ENCODE data around the gene GPC3. TPM values are rescaled to one million over a fixed set of nuclear protein-coding genes. Genes with fewer than 3 reads are reported as not detected.

Gene GPC3
- total and polyA plus RNA-seq, 2 of the 4 experiments (the other 2 are of a cell fraction) = not detected

DNA sequence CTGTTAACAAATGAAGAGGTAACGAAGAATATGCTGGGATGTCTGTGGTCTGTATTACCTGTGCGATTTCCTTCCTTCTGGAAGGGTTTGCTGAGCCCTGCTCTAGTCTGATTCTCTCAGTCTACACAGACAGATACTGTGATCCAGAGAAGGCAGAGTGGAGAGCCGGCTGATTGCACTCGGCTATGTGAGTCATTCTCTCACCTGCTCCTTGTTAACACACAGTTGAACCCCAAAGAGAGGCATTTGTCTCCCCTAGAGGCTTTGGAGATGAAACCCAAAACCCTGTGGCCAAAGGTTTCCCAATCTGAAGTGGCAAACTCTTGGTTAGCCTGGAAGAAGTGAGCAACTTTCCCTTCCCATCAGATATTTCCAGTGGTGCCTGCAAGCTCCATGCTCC lies 492.0 kb downstream of the GPC3 start (continued):
- TF ChIP-seq FOS (IDR thresholded peaks at IDR 0.05; ENCODE audit: low read depth, low read length) (no peak), NFE2L2 (IDR thresholded peaks at IDR 0.05; ENCODE audit: low read depth, low read length) (no peak), RCOR1 (IDR thresholded peaks at IDR 0.05; ENCODE audit: insufficient replicate concordance, low read length) (no peak)

DNA sequence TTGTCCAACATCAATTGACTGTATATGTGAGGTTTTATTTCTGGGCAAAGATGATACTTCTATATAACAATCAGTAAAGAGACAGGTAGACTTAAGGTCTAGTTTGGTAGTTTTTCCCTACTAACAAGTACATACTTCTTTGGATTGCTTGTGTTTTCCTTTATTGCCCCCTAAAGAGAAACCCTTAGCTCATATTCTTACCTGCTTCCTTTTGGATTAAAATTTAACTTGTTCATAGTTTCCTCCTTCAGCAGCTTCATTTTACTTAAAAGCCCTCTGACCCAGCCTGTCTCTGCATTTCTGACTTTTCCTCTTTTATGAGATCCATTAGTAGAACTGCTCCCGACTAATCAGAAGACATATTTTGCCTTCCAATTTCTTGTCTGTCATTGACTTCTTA lies 494.4 kb downstream of the GPC3 start:
- no peak overlapping the region for H2BK120ac ChIP-seq (ENCODE audit: low read depth, low read length)
- no peak overlapping the region for H2AFZ ChIP-seq (replicated peaks; ENCODE audit: low read length, poor library complexity)
- H3K9me1 ChIP-seq (ENCODE audit: insufficient read depth, low read length) = no peaks in the 10 kb centered on the region
- H4K5ac ChIP-seq (ENCODE audit: low read depth, low read length) = no peak overlapping the region
- intact Hi-C loops (cut with micrococcal nuclease) (no loop called here), dilution Hi-C loops (cut with HindIII; ENCODE audit: low sequenced_read_pairs, unreplicated experiment) (no loop called here), in situ Hi-C loops (cut with MboI; ENCODE audit: low sequenced_read_pairs) (no loop called here)
- H4K20me1 ChIP-seq (ENCODE audit: insufficient read depth, low read length) = no peaks in the 10 kb centered on the region
- H3K4me2 ChIP-seq (ENCODE audit: low read depth, low read length) = no peak overlapping the region
- no peak overlapping the region for H2AK9ac ChIP-seq (replicated peaks; ENCODE audit: low read depth, low read length, poor library complexity)
- no peak overlapping the region for H2AK5ac ChIP-seq (ENCODE audit: low read depth, low read length)
- peaks cover 4% of the 10 kb centered on the region; the same call in 1 of the 2 replicates for H3K4me1 ChIP-seq (ENCODE audit: control insufficient read depth, insufficient read depth, low read length)
- no TSS peak for BruUV-seq (replicated peaks)
- no peak for DNase-seq
- H3K36me3 ChIP-seq (ENCODE audit: control insufficient read depth, insufficient read depth, low read length) = no peaks in the 10 kb centered on the region
- H2BK20ac ChIP-seq (ENCODE audit: low read depth, low read length) = no peak overlapping the region
- H3K18ac ChIP-seq (ENCODE audit: low read depth, low read length) = no peak overlapping the region
- ATAC-seq (ENCODE audit: low read depth) = no peak
- H3K79me1 ChIP-seq (ENCODE audit: low read depth in 1 of 2, low read length in 2 of 2) = no peaks in the 10 kb centered on the region
- no CpG with 5 or more reads among the region's 1 CpG for WGBS, 2 experiments (ENCODE audit: extremely low coverage in 2 of 2, insufficient read length in 1 of 2)
- H3K4me3 ChIP-seq (ENCODE audit: insufficient read depth, low read depth, low read length) = no peak overlapping the region
- CTCF ChIA-PET = no interaction called here
- no peak overlapping the region for H4K91ac ChIP-seq (ENCODE audit: insufficient read depth, low read depth, low read length)
- H3K27me3 ChIP-seq (ENCODE audit: control insufficient read depth, insufficient read depth, low read length) = no peaks in the 10 kb centered on the region
- H2BK5ac ChIP-seq (ENCODE audit: low read depth, low read length, poor library complexity, severe bottlenecking) = no peak overlapping the region
- no peak overlapping the region for H2BK15ac ChIP-seq (ENCODE audit: low read depth, low read length)
- H3K27ac ChIP-seq (ENCODE audit: insufficient read depth, low read length) = no peak overlapping the region
- no peak overlapping the region for H3K9ac ChIP-seq (ENCODE audit: low read depth, low read length)
- no peaks in the 10 kb centered on the region for H3K9me3 ChIP-seq (ENCODE audit: control insufficient read depth, insufficient read depth, low read length)
- no peak overlapping the region for H3K23ac ChIP-seq (ENCODE audit: low read depth, low read length)
- H4K8ac ChIP-seq (ENCODE audit: low read depth in 2 of 2, low read length in 2 of 2) = no peak overlapping the region
- no peak overlapping the region for H3K14ac ChIP-seq (replicated peaks; ENCODE audit: low read depth, low read length)
- POLR2A ChIA-PET (ENCODE audit: unreplicated experiment) = no interaction called here
- H3K56ac ChIP-seq (ENCODE audit: extremely low read depth, insufficient read depth, low read length) = no peak overlapping the region
- H3K4ac ChIP-seq (ENCODE audit: low read depth, low read length) = no peak overlapping the region
- TF ChIP-seq, protein P1, sequence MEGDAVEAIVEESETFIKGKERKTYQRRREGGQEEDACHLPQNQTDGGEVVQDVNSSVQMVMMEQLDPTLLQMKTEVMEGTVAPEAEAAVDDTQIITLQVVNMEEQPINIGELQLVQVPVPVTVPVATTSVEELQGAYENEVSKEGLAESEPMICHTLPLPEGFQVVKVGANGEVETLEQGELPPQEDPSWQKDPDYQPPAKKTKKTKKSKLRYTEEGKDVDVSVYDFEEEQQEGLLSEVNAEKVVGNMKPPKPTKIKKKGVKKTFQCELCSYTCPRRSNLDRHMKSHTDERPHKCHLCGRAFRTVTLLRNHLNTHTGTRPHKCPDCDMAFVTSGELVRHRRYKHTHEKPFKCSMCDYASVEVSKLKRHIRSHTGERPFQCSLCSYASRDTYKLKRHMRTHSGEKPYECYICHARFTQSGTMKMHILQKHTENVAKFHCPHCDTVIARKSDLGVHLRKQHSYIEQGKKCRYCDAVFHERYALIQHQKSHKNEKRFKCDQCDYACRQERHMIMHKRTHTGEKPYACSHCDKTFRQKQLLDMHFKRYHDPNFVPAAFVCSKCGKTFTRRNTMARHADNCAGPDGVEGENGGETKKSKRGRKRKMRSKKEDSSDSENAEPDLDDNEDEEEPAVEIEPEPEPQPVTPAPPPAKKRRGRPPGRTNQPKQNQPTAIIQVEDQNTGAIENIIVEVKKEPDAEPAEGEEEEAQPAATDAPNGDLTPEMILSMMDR (conservative IDR thresholded peaks at IDR 0.05; ENCODE audit: low read depth, low read length) = no peak
- no peak for TF ChIP-seq FOS (IDR thresholded peaks at IDR 0.05; ENCODE audit: low read depth, low read length)
- no peak for TF ChIP-seq NFE2L2 (IDR thresholded peaks at IDR 0.05; ENCODE audit: low read depth, low read length)
- no peak for TF ChIP-seq RFX5 (IDR thresholded peaks at IDR 0.05; ENCODE audit: low read depth, low read length)
- no peak for TF ChIP-seq SMC3 (IDR thresholded peaks at IDR 0.05; ENCODE audit: low read depth, low read length)
- TF ChIP-seq, protein P2, sequence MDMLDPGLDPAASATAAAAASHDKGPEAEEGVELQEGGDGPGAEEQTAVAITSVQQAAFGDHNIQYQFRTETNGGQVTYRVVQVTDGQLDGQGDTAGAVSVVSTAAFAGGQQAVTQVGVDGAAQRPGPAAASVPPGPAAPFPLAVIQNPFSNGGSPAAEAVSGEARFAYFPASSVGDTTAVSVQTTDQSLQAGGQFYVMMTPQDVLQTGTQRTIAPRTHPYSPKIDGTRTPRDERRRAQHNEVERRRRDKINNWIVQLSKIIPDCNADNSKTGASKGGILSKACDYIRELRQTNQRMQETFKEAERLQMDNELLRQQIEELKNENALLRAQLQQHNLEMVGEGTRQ (IDR thresholded peaks at IDR 0.05; ENCODE audit: low read depth, low read length) = no peak
- TF ChIP-seq POLR2A (IDR thresholded peaks at IDR 0.05; ENCODE audit: low read depth, low read length) = no peak
- no peak for TF ChIP-seq MAFK (IDR thresholded peaks at IDR 0.05; ENCODE audit: low read depth, low read length)
- TF ChIP-seq MXI1 (IDR thresholded peaks at IDR 0.05; ENCODE audit: borderline replicate concordance, low read depth, low read length) = no peak
- no peak for TF ChIP-seq CHD1 (IDR thresholded peaks at IDR 0.05; ENCODE audit: low read depth, low read length)
- no peak for TF ChIP-seq MAZ (IDR thresholded peaks at IDR 0.05; ENCODE audit: borderline replicate concordance, low read depth, low read length)
- TF ChIP-seq, protein P3, sequence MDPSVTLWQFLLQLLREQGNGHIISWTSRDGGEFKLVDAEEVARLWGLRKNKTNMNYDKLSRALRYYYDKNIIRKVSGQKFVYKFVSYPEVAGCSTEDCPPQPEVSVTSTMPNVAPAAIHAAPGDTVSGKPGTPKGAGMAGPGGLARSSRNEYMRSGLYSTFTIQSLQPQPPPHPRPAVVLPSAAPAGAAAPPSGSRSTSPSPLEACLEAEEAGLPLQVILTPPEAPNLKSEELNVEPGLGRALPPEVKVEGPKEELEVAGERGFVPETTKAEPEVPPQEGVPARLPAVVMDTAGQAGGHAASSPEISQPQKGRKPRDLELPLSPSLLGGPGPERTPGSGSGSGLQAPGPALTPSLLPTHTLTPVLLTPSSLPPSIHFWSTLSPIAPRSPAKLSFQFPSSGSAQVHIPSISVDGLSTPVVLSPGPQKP (IDR thresholded peaks at IDR 0.05; ENCODE audit: borderline replicate concordance, low read depth, low read length) = no peak
- TF ChIP-seq BHLHE40 (IDR thresholded peaks at IDR 0.05; ENCODE audit: low read depth, low read length) = no peak
- no peak for TF ChIP-seq RAD21 (IDR thresholded peaks at IDR 0.05; ENCODE audit: low read length)
- TF ChIP-seq RCOR1 (IDR thresholded peaks at IDR 0.05; ENCODE audit: insufficient replicate concordance, low read length) = no peak

All from IMR-90 (cell line).